Mesenchymal stem cell (in vitro differentiated cells and primary cell): Measurements from ENCODE around the gene GPR15LG.

ENCODE experiments used
- DNase-seq: peaks from one replicate; pipeline ENCODE4 v3.0.0-alpha.2; 2013
- H2AFZ ChIP-seq: one replicate; pipeline ENCODE4 v1.6.1; 2013; ENCODE audit warnings: low read depth, mild to moderate bottlenecking, control low read depth, inconsistent platforms, low read length, moderate library complexity
- H2AK5ac ChIP-seq: 2 replicates; pipeline ENCODE4 v1.6.1; 2013; ENCODE audit warnings: low read length, moderate library complexity, mild to moderate bottlenecking, inconsistent platforms; ENCODE audit not compliant: severe bottlenecking
- H2BK120ac ChIP-seq: one replicate; pipeline ENCODE4 v1.6.1; 2013; ENCODE audit warnings: low read depth, mild to moderate bottlenecking, inconsistent platforms, low read length, moderate library complexity
- H2BK12ac ChIP-seq, 2 experiments: one replicate each; pipeline ENCODE4 v1.6.1; 2013; ENCODE audit warnings: inconsistent platforms in 2 of 2, low read length in 2 of 2, mild to moderate bottlenecking in 2 of 2, moderate library complexity in 2 of 2, control low read depth in 1 of 2
- H2BK15ac ChIP-seq: one replicate; pipeline ENCODE4 v1.6.1; 2013; ENCODE audit warnings: mild to moderate bottlenecking, low read depth, inconsistent platforms; ENCODE audit not compliant: poor library complexity, severe bottlenecking
- H2BK5ac ChIP-seq: 2 replicates; pipeline ENCODE4 v1.6.1; 2013; ENCODE audit warnings: low read depth, mild to moderate bottlenecking, low read length, control low read depth, inconsistent platforms; ENCODE audit not compliant: poor library complexity, severe bottlenecking
- H3K14ac ChIP-seq, 2 experiments: one replicate each; pipeline ENCODE4 v1.6.1; 2013; ENCODE audit warnings: inconsistent platforms in 2 of 2, low read length in 2 of 2, control low read depth in 1 of 2, mild to moderate bottlenecking in 1 of 2, moderate library complexity in 1 of 2
- H3K18ac ChIP-seq, 2 experiments: one replicate each; pipeline ENCODE4 v1.6.1; 2013; ENCODE audit warnings: inconsistent platforms in 2 of 2, low read length in 2 of 2, control low read depth in 1 of 2, low read depth in 1 of 2, mild to moderate bottlenecking in 1 of 2
- H3K23ac ChIP-seq, 2 experiments: one replicate each; pipeline ENCODE4 v1.6.1; 2013; ENCODE audit warnings: inconsistent platforms in 2 of 2, low read length in 2 of 2, mild to moderate bottlenecking in 2 of 2, moderate library complexity in 2 of 2, control low read depth in 1 of 2
- H3K27ac ChIP-seq: 2 replicates; pipeline ENCODE4 v1.5.1; 2013; ENCODE audit warnings: mild to moderate bottlenecking, moderate library complexity, low read length, control low read depth, inconsistent platforms; ENCODE audit not compliant: poor library complexity, severe bottlenecking
- H3K27me3 ChIP-seq, 2 experiments: 2 replicates each; pipeline versions ENCODE4 v1.6.1 to v1.7.0; 2013; ENCODE audit warnings: low read length in 2 of 2, mild to moderate bottlenecking in 2 of 2, moderate library complexity in 2 of 2, control low read depth in 1 of 2, inconsistent platforms in 1 of 2; ENCODE audit not compliant: control insufficient read depth in 1 of 2, insufficient read depth in 1 of 2
- H3K36me3 ChIP-seq, 2 experiments: 2 replicates each; pipeline versions ENCODE4 v1.6.1 to v1.7.0; 2013; ENCODE audit warnings: low read length in 2 of 2, control low read depth in 1 of 2, inconsistent platforms in 1 of 2, low read depth in 1 of 2, mild to moderate bottlenecking in 1 of 2; ENCODE audit not compliant: insufficient read depth in 2 of 2, control insufficient read depth in 1 of 2
- H3K4ac ChIP-seq, 2 experiments: one replicate each; pipeline ENCODE4 v1.6.1; 2013; ENCODE audit warnings: inconsistent platforms in 2 of 2, low read length in 2 of 2, mild to moderate bottlenecking in 2 of 2, moderate library complexity in 2 of 2, control low read depth in 1 of 2, low read depth in 1 of 2
- H3K4me1 ChIP-seq: 2 replicates; pipeline ENCODE4 v1.6.1; 2013; ENCODE audit warnings: low read depth, low read length, control low read depth; ENCODE audit not compliant: control insufficient read depth, insufficient read depth
- H3K4me2 ChIP-seq: 2 replicates; pipeline ENCODE4 v1.6.1; 2013; ENCODE audit warnings: low read length, mild to moderate bottlenecking, inconsistent platforms; ENCODE audit not compliant: poor library complexity, severe bottlenecking
- H3K4me3 ChIP-seq, 2 experiments: 2 replicates each; pipeline versions ENCODE4 v1.5.1 to v1.7.0; 2013; ENCODE audit warnings: low read length in 2 of 2, mild to moderate bottlenecking in 2 of 2, control low read depth in 1 of 2, low read depth in 1 of 2; ENCODE audit not compliant: insufficient read depth in 1 of 2
- H3K79me1 ChIP-seq: replicated peaks from 2 replicates; pipeline ENCODE4 v1.6.1; 2013; ENCODE audit warnings: mild to moderate bottlenecking, control low read depth, low read length, inconsistent platforms; ENCODE audit not compliant: poor library complexity, severe bottlenecking
- H3K9ac ChIP-seq: 2 replicates; pipeline ENCODE4 v1.7.0; 2013; ENCODE audit warnings: mild to moderate bottlenecking, low read length, moderate library complexity
- H3K9me3 ChIP-seq: 2 replicates; pipeline ENCODE4 v1.7.0; 2013; ENCODE audit warnings: mild to moderate bottlenecking, low read length; ENCODE audit not compliant: control insufficient read depth
- H4K8ac ChIP-seq: one replicate; pipeline ENCODE4 v1.6.1; 2013; ENCODE audit warnings: inconsistent platforms, mild to moderate bottlenecking, low read length, moderate library complexity
- H4K91ac ChIP-seq: one replicate; pipeline ENCODE4 v1.6.1; 2013; ENCODE audit warnings: mild to moderate bottlenecking, low read length, inconsistent platforms
- WGBS: methylation state at CpG from one replicate; pipeline ENCODE4 v1.1.7; 2013; ENCODE audit warnings: mixed read lengths; 5-methylcytosine and 5-hydroxymethylcytosine counted together

Gene GPR15LG

DNA sequence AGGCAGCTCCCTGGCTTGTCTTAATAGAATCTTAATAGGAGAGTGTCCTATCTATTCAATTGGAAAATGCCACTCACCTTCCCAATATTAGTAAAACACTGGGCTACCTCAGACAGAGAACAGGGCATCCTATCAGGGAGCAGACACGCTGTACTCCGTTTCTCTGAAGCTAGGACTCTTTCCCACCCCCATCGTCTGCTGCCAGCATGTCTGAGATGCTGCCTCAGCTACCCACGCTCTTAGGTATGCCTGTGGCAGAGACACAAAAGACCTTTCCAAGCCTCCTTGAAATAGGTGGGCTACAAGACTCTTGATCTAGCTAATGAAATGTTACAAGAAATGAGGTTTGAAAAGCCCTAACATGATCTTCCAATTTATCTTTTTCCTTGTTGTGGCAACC is 54.2 kb downstream of the GPR15LG start:
- Histone ChIP-seq H3K27ac (no peak overlapping the region), H2BK15ac (no peak overlapping the region), H3K18ac (no peak overlapping the region), H4K8ac (no peak overlapping the region), H3K4me2 (no peak overlapping the region), H3K79me1 (no peaks in the 10 kb centered on the region), H2BK5ac (no peak overlapping the region), H4K91ac (no peak overlapping the region), H2AFZ (no peak overlapping the region), H3K27me3 (peaks cover 9 to 12% of the 10 kb centered on the region in 2 experiments), H3K4me3 (no peak overlapping the region), H3K36me3 (no peaks in the 10 kb centered on the region), H3K9ac (no peak overlapping the region), H3K14ac (no peak overlapping the region), H3K23ac (no peak overlapping the region), H3K4me1 (no peaks in the 10 kb centered on the region), H3K9me3 (no peaks in the 10 kb centered on the region), H2BK120ac (no peak overlapping the region), H2BK12ac (no peak overlapping the region), H2AK5ac (no peak overlapping the region), H3K4ac (no peak overlapping the region)
- WGBS, result 73% methylated on average over 3 of the region's 4 CpGs
- no peak for DNase-seq

DNA sequence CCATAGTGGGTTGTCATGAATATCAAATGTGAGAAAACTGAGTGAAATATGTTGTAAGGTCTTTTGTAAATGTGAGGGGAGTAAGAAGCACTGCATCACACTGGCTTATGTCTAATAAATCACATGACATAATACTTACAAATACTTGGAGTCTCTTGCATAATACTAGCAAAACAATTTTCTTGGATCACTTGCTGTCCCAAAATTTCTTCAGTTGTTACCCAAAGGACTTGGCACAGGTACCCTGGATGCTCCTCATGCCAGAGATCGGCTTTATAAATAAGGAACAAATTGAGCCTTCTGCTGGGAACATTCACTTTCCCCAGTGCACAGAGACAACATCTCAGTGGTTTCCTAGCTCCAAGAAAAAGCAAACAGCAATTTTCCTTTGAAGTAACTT is 56.8 kb downstream of the GPR15LG start:
- no peak overlapping the region for H3K18ac ChIP-seq
- H4K8ac ChIP-seq, result no peak overlapping the region
- no peaks in the 10 kb centered on the region for H3K4me1 ChIP-seq
- no peak overlapping the region for H2BK120ac ChIP-seq
- H2BK15ac ChIP-seq, result no peak overlapping the region
- H3K14ac ChIP-seq, result no peak overlapping the region
- H3K79me1 ChIP-seq, result no peaks in the 10 kb centered on the region
- no peak overlapping the region for H2BK5ac ChIP-seq
- no peak overlapping the region for H3K23ac ChIP-seq
- WGBS, result 93% methylated on average over 1 of the region's 1 CpG
- H2BK12ac ChIP-seq, result no peak overlapping the region
- no peak overlapping the region for H2AK5ac ChIP-seq
- no peaks in the 10 kb centered on the region for H3K36me3 ChIP-seq
- H3K27me3 ChIP-seq, result peaks cover 7 to 14% of the 10 kb centered on the region in 2 experiments
- no peak overlapping the region for H2AFZ ChIP-seq
- H3K9me3 ChIP-seq, result no peaks in the 10 kb centered on the region
- DNase-seq, result no peak
- H3K4me2 ChIP-seq, result no peak overlapping the region
- no peak overlapping the region for H3K4me3 ChIP-seq
- no peak overlapping the region for H3K4ac ChIP-seq
- H3K27ac ChIP-seq, result no peak overlapping the region
- H3K9ac ChIP-seq, result no peak overlapping the region
- H4K91ac ChIP-seq, result no peak overlapping the region

DNA sequence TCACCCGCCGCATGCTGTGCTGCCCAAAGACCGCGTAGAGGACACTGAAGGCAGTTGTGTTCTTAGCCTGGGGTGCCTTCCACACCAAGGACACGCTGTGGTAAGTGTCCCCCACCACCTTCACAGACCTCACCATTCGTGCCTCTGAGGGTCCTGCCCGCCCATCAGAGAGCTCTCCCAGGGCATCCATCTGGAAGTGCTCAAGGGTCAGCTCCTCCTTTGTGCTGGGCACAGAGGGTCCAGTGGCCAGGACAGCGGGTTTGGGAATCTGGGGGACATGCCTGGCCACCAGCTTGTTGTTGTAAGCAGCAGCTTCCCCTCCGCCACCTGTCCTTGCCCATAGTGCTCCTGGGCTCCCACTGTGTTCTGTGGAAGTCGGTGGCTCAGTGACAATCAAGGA is 58.8 kb downstream of the GPR15LG start:
- no peak overlapping the region for H2BK15ac ChIP-seq
- H3K23ac ChIP-seq, result no peak overlapping the region
- H3K36me3 ChIP-seq, result no peaks in the 10 kb centered on the region
- H3K18ac ChIP-seq, result no peak overlapping the region
- no peak overlapping the region for H3K9ac ChIP-seq
- no peak overlapping the region for H4K91ac ChIP-seq
- no peak overlapping the region for H2AK5ac ChIP-seq
- no peak overlapping the region for H3K4me2 ChIP-seq
- H3K4me1 ChIP-seq, result no peaks in the 10 kb centered on the region
- H3K14ac ChIP-seq, result no peak overlapping the region
- H3K27me3 ChIP-seq, result peaks cover 7 to 10% of the 10 kb centered on the region in 2 experiments
- H3K9me3 ChIP-seq, result no peaks in the 10 kb centered on the region
- no peak overlapping the region for H2BK12ac ChIP-seq
- H3K4me3 ChIP-seq, result no peak overlapping the region
- no peaks in the 10 kb centered on the region for H3K79me1 ChIP-seq
- no peak overlapping the region for H2BK5ac ChIP-seq
- H3K27ac ChIP-seq, result no peak overlapping the region
- DNase-seq, result no peak
- H2BK120ac ChIP-seq, result no peak overlapping the region
- no peak overlapping the region for H2AFZ ChIP-seq
- WGBS, result 85% methylated on average over 10 of the region's 10 CpGs
- no peak overlapping the region for H3K4ac ChIP-seq
- H4K8ac ChIP-seq, result no peak overlapping the region

DNA sequence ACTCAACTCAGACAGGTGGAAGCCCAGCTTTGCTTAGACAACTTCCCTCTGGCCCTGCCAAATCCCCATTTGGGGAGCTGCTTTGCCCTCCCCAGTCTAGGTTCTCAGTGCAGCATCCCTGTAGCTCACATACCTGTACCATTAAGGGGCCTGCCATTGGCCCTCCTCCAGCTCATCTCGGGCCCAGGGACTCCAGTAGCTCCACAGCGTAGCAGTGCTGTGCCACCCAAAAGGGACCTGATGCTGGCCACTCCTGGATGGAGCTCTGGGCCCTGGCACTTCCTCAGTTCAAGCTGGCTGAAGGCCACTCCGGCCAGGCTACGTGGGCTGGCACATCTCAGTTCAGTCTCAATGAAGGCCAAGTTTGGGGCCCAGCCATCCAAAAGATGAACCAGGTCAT is 60.3 kb downstream of the GPR15LG start:
- no peak for DNase-seq
- H4K8ac ChIP-seq, result no peak overlapping the region
- H3K4ac ChIP-seq, result no peak overlapping the region
- H3K23ac ChIP-seq, result no peak overlapping the region
- H3K4me1 ChIP-seq, result no peaks in the 10 kb centered on the region
- no peak overlapping the region for H2BK15ac ChIP-seq
- peaks cover 14 to 16% of the 10 kb centered on the region in 2 experiments for H3K27me3 ChIP-seq
- no peaks in the 10 kb centered on the region for H3K79me1 ChIP-seq
- no peak overlapping the region for H3K14ac ChIP-seq
- no peaks in the 10 kb centered on the region for H3K9me3 ChIP-seq
- H2AFZ ChIP-seq, result no peak overlapping the region
- no peak overlapping the region for H3K9ac ChIP-seq
- no peak overlapping the region for H2AK5ac ChIP-seq
- H3K36me3 ChIP-seq, result no peaks in the 10 kb centered on the region
- H3K4me3 ChIP-seq, result no peak overlapping the region
- H4K91ac ChIP-seq, result no peak overlapping the region
- H2BK12ac ChIP-seq, result no peak overlapping the region
- no peak overlapping the region for H3K18ac ChIP-seq
- WGBS, result 73% methylated on average over 4 of the region's 4 CpGs
- H3K27ac ChIP-seq, result no peak overlapping the region
- H3K4me2 ChIP-seq, result no peak overlapping the region
- H2BK5ac ChIP-seq, result no peak overlapping the region
- H2BK120ac ChIP-seq, result no peak overlapping the region
